Astrocyte (in vitro differentiated cells and primary cell): ENCODE results near the gene YIPF5. TPM values are rescaled to one million over a fixed set of nuclear protein-coding genes. Genes with fewer than 3 reads are reported as not detected.

Source experiments
- DNase-seq: peaks from one replicate; pipeline ENCODE4 v3.0.0-alpha.2; 2010; ENCODE audit warnings: low read depth
- FAIRE-seq: peaks from 2 replicates; lab custom pipeline; 2011; peaks lifted over from hg19 to GRCh38; lab: Jason Lieb, UNC
- H2AFZ ChIP-seq: 2 replicates; pipeline ENCODE4 v1.6.0; 2012; ENCODE audit warnings: low read depth, low read length, inconsistent platforms
- H3K27ac ChIP-seq: 2 replicates; pipeline ENCODE4 v1.5.1; 2011; ENCODE audit warnings: low read depth, low read length, inconsistent platforms
- H3K27me3 ChIP-seq: 2 replicates; pipeline ENCODE4 v1.6.0; 2011; ENCODE audit warnings: low read length, inconsistent platforms; ENCODE audit not compliant: insufficient read depth
- H3K36me3 ChIP-seq: 2 replicates; pipeline ENCODE4 v1.5.1; 2011; ENCODE audit warnings: low read length, inconsistent platforms; ENCODE audit not compliant: insufficient read depth
- H3K4me1 ChIP-seq: 2 replicates; pipeline ENCODE4 v1.5.1; 2011; ENCODE audit warnings: low read length, inconsistent platforms; ENCODE audit not compliant: insufficient read depth
- H3K4me2 ChIP-seq: 2 replicates; pipeline ENCODE4 v1.6.0; 2012; ENCODE audit warnings: low read length, inconsistent platforms
- H3K4me3 ChIP-seq: 2 replicates; pipeline ENCODE4 v1.5.1; 2011; ENCODE audit warnings: low read depth, mild to moderate bottlenecking, low read length, inconsistent platforms; ENCODE audit not compliant: insufficient read depth
- H3K79me2 ChIP-seq: 2 replicates; pipeline ENCODE4 v1.6.0; 2012; ENCODE audit warnings: mild to moderate bottlenecking, low read length, inconsistent platforms; ENCODE audit not compliant: insufficient read depth
- H3K9ac ChIP-seq: 2 replicates; pipeline ENCODE4 v1.6.0; 2012; ENCODE audit warnings: mild to moderate bottlenecking, low read length, inconsistent platforms
- H3K9me3 ChIP-seq: 2 replicates; pipeline ENCODE4 v1.5.1; 2012; ENCODE audit warnings: low read depth, mild to moderate bottlenecking, low read length, inconsistent platforms; ENCODE audit not compliant: insufficient read depth
- H4K20me1 ChIP-seq: 2 replicates; pipeline ENCODE4 v1.6.0; 2012; ENCODE audit warnings: low read length, inconsistent platforms; ENCODE audit not compliant: insufficient read depth
- H3K27ac Mint-ChIP-seq: one replicate; pipeline ENCODE4 v1.8.0; 2021; ENCODE audit warnings: mild to moderate bottlenecking, mixed read lengths; ENCODE audit not compliant: unreplicated experiment
- H3K27me3 Mint-ChIP-seq: one replicate; pipeline ENCODE4 v1.8.0; 2021; ENCODE audit warnings: low read depth, mixed read lengths; ENCODE audit not compliant: unreplicated experiment
- H3K36me3 Mint-ChIP-seq: one replicate; pipeline ENCODE4 v1.8.0; 2021; ENCODE audit warnings: low read depth, mixed read lengths; ENCODE audit not compliant: unreplicated experiment
- H3K4me1 Mint-ChIP-seq: one replicate; pipeline ENCODE4 v1.8.0; 2021; ENCODE audit warnings: low read depth, mixed read lengths; ENCODE audit not compliant: unreplicated experiment
- H3K4me3 Mint-ChIP-seq: one replicate; pipeline ENCODE4 v1.8.0; 2021; ENCODE audit warnings: mild to moderate bottlenecking, moderate library complexity, mixed read lengths; ENCODE audit not compliant: unreplicated experiment
- H3K9me3 Mint-ChIP-seq: one replicate; pipeline ENCODE4 v1.8.0; 2021; ENCODE audit warnings: mild to moderate bottlenecking, mixed read lengths; ENCODE audit not compliant: unreplicated experiment
- EZH2 ChIP-seq: IDR thresholded peaks from 2 replicates; pipeline ENCODE4 v1.6.1; 2012; ENCODE audit warnings: mild to moderate bottlenecking, low read length, inconsistent platforms; ENCODE audit not compliant: insufficient read depth
- total RNA-seq: library from RNA; stranded (reverse); gene quantifications from 2 replicates; pipeline ENCODE4 v1.2.1, GENCODE V29; 2021
- TF ChIP-seq, protein P1 (sequence below): IDR thresholded peaks from 2 replicates; pipeline ENCODE4 v1.5.1; 2011; ENCODE audit warnings: low read depth, mild to moderate bottlenecking, inconsistent platforms, low read length, moderate library complexity; ENCODE audit not compliant: insufficient read depth

YIPF5 gene
- total RNA-seq, 1 donor from 2014 or later, result 132 TPM

DNA sequence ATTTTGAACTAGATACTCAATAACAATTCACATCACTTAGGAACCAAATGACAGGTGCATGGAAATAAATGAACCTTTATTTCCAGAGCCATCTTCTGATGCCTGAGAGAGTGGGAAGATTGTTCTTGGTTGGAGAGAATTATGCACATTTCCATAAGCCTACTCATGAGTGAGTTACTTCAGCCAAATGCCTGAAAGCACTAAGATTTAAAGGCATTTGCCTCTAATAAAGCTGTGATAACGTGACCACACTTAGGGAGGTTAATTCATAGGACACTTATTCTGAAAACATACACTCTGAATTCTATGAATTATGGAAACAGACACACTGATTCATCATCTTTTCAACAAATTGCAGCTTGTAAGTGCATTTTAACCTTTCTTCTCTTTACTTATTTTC lies 40.2 kb upstream of the YIPF5 start:
- DNase-seq (no peak), FAIRE-seq (no peak)
- no peak overlapping the region for H3K27ac Mint-ChIP-seq
- Histone ChIP-seq H3K4me2 (no peak overlapping the region), H3K9me3 (no peaks in the 10 kb centered on the region), H3K4me3 (no peak overlapping the region), H3K9ac (no peak overlapping the region), H4K20me1 (no peaks in the 10 kb centered on the region), H3K27ac (no peak overlapping the region), H3K4me1 (no peaks in the 10 kb centered on the region), H2AFZ (no peak overlapping the region), H3K36me3 (no peaks in the 10 kb centered on the region), H3K79me2 (no peaks in the 10 kb centered on the region), H3K27me3 (no peaks in the 10 kb centered on the region)
- H3K4me1 Mint-ChIP-seq, result peaks cover 8% of the 10 kb centered on the region
- TF ChIP-seq, protein P1, sequence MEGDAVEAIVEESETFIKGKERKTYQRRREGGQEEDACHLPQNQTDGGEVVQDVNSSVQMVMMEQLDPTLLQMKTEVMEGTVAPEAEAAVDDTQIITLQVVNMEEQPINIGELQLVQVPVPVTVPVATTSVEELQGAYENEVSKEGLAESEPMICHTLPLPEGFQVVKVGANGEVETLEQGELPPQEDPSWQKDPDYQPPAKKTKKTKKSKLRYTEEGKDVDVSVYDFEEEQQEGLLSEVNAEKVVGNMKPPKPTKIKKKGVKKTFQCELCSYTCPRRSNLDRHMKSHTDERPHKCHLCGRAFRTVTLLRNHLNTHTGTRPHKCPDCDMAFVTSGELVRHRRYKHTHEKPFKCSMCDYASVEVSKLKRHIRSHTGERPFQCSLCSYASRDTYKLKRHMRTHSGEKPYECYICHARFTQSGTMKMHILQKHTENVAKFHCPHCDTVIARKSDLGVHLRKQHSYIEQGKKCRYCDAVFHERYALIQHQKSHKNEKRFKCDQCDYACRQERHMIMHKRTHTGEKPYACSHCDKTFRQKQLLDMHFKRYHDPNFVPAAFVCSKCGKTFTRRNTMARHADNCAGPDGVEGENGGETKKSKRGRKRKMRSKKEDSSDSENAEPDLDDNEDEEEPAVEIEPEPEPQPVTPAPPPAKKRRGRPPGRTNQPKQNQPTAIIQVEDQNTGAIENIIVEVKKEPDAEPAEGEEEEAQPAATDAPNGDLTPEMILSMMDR, result no peak
- no peak for TF ChIP-seq EZH2
- peaks cover 2% of the 10 kb centered on the region for H3K27me3 Mint-ChIP-seq
- H3K4me3 Mint-ChIP-seq, result no peak overlapping the region
- no peaks in the 10 kb centered on the region for H3K9me3 Mint-ChIP-seq
- no peaks in the 10 kb centered on the region for H3K36me3 Mint-ChIP-seq

DNA sequence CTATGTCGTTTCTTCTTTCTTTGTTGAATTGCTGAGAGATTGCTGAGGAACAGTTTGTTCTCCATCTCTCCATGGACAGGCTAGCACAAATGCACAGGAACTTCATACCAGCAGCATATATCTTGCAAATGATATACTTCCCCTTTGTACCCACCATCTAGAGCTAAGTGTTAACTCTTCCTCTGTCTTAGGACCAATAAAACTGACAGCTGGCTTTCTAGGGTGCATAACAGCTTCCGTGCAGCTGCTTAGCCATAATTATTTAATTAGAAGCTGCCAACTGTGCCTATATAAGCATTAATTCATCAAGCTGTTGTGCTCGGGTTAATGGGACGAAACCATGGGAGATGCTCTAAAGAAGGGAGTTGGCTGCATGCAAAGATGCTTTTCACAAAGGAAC lies 38.9 kb upstream of the YIPF5 start:
- TF ChIP-seq, protein P1, result no peak
- no peak for TF ChIP-seq EZH2
- Mint-ChIP-seq H3K4me1 (peaks cover 10% of the 10 kb centered on the region), H3K36me3 (no peaks in the 10 kb centered on the region), H3K4me3 (no peak overlapping the region), H3K9me3 (no peaks in the 10 kb centered on the region), H3K27me3 (peaks cover 2% of the 10 kb centered on the region), H3K27ac (no peak overlapping the region)
- Histone ChIP-seq H3K9ac (no peak overlapping the region), H2AFZ (no peak overlapping the region), H3K27me3 (no peaks in the 10 kb centered on the region), H3K4me3 (no peak overlapping the region), H3K4me1 (peaks cover 6% of the 10 kb centered on the region), H3K79me2 (no peaks in the 10 kb centered on the region), H3K27ac (no peak overlapping the region), H4K20me1 (no peaks in the 10 kb centered on the region), H3K9me3 (no peaks in the 10 kb centered on the region), H3K36me3 (no peaks in the 10 kb centered on the region), H3K4me2 (no peak overlapping the region)
- FAIRE-seq (no peak), DNase-seq (no peak)

DNA sequence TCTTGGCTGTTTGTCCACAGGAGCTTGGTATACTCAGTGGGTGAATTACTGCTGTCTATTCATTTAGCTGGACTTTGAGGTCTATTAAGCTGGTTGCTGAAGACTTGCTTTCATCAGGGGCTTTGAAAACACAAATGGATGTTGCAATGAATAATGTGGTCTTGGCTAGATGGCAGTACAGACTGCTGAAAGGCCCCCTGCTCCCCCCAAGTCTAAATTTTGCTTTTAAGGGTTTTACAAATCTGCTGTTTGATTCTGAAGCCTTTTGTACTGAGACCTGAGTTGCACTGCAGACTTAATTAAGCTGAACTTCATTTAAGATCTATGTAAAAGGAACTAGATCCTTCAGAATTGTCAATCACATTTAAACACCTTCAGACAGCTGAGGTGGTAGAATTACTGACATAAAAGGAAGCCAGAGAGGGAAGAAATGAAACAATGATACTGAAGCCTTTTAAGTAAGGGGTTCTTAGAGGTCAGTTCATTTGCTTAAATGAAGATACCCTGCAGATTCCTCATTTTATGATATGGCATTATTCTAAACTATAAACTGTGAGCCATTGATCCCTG lies 37.5 kb upstream of the YIPF5 start:
- FAIRE-seq, result no peak
- Mint-ChIP-seq H3K27ac (peak overlapping the region; percentile 35), H3K9me3 (no peaks in the 10 kb centered on the region), H3K4me3 (peak overlapping the region; percentile 83), H3K4me1 (peaks cover 10% of the 10 kb centered on the region), H3K27me3 (peaks cover 2% of the 10 kb centered on the region), H3K36me3 (no peaks in the 10 kb centered on the region)
- Histone ChIP-seq H3K79me2 (no peaks in the 10 kb centered on the region), H2AFZ (no peak overlapping the region), H3K27ac (no peak overlapping the region), H3K4me3 (no peak overlapping the region), H3K4me2 (no peak overlapping the region), H3K4me1 (peaks cover 6% of the 10 kb centered on the region), H3K27me3 (no peaks in the 10 kb centered on the region), H3K36me3 (no peaks in the 10 kb centered on the region), H4K20me1 (no peaks in the 10 kb centered on the region), H3K9ac (no peak overlapping the region), H3K9me3 (no peaks in the 10 kb centered on the region)
- no peak for TF ChIP-seq EZH2
- TF ChIP-seq, protein P1, result no peak
- no peak for DNase-seq
